HepG2 (cell line): Measurements from ENCODE around the gene ACAT2. TPM values are rescaled to one million over a fixed set of nuclear protein-coding genes. Genes with fewer than 3 reads are reported as not detected.
A peak's percentile ranks its signal among the peaks of the same experiment; 100 is the strongest.

Experiments
- AFF4 ChIP-seq: sonication (generic); formaldehyde crosslinking; IDR thresholded peaks from 2 replicates; pipeline ENCODE4 v1.4.0; 2020; ENCODE audit warnings: missing genetic modification reagents
- BCL6 ChIP-seq: IDR thresholded peaks from 2 replicates; pipeline ENCODE4 v1.6.1; 2016; ENCODE audit warnings: missing genetic modification reagents, missing compliant biosample characterization
- DRAP1 ChIP-seq: IDR thresholded peaks from 2 replicates; pipeline ENCODE4 v1.6.1; 2016; ENCODE audit warnings: missing genetic modification reagents, missing compliant biosample characterization
- HMGA1 ChIP-seq: sonication (generic); formaldehyde crosslinking; conservative IDR thresholded peaks from 2 replicates; pipeline ENCODE4 v1.4.0; 2020; ENCODE audit warnings: missing genetic modification reagents
- HNF4A ChIP-seq: sonication (generic); formaldehyde crosslinking; IDR thresholded peaks from 2 replicates; pipeline ENCODE4 v1.4.0; 2020; ENCODE audit warnings: missing genetic modification reagents
- ZBTB1 ChIP-seq: sonication (generic); formaldehyde crosslinking; IDR thresholded peaks from 2 replicates; pipeline ENCODE4 v1.4.0; 2020; ENCODE audit warnings: missing genetic modification reagents, borderline replicate concordance
- ZNF264 ChIP-seq: sonication (generic); formaldehyde crosslinking; IDR thresholded peaks from 2 replicates; pipeline ENCODE4 v1.4.0; 2020; ENCODE audit warnings: missing genetic modification reagents
- ZNF292 ChIP-seq: sonication (generic); formaldehyde crosslinking; IDR thresholded peaks from 2 replicates; pipeline ENCODE4 v1.8.1; 2022; ENCODE audit warnings: mild to moderate bottlenecking, low read depth, missing genetic modification reagents, borderline replicate concordance
- ZNF446 ChIP-seq: sonication (generic); formaldehyde crosslinking; IDR thresholded peaks from 2 replicates; pipeline ENCODE4 v1.5.0; 2020; ENCODE audit warnings: mild to moderate bottlenecking, missing genetic modification reagents
- ZNF776 ChIP-seq: sonication (generic); formaldehyde crosslinking; IDR thresholded peaks from 2 replicates; pipeline ENCODE4 v1.4.0; 2020; ENCODE audit warnings: mild to moderate bottlenecking, missing genetic modification reagents
- polyA plus RNA-seq, 8 experiments: library from polyadenylated mRNA; depleted of rRNA in 3 of 8; stranded (reverse) in 7 of 8; unstranded in 1 of 8; fragments of >200 nt; fragmentation: Illumina TruSeq in 4 of 8; extraction: Trizol in 4 of 8; gene quantifications; 2 replicates each; pipeline versions ENCODE4 v1.2.1 to v1.2.3, GENCODE V29; 2011 to 2016; ENCODE audit warnings: low read depth in 4 of 8, missing spikeins in 1 of 8, mixed read lengths in 1 of 8; ENCODE audit not compliant: insufficient read depth in 1 of 8
- total RNA-seq, 5 experiments: library from RNA; depleted of rRNA; stranded (reverse); fragments of >200 nt; fragmentation: Illumina TruSeq; extraction: Trizol; gene quantifications; 2 replicates each; pipeline ENCODE4 v1.2.3, GENCODE V29; 2016; ENCODE audit warnings: low read depth in 1 of 5
- TF ChIP-seq, protein P1 (sequence below): sonication (generic); formaldehyde crosslinking; IDR thresholded peaks from 2 replicates; pipeline ENCODE4 v1.8.0; 2022; ENCODE audit warnings: missing genetic modification reagents, low read depth, mild to moderate bottlenecking, borderline replicate concordance

ACAT2 gene
- total and polyA plus RNA-seq, 2 of the 13 experiments (the other 11 are each of a cell fraction or from before 2014, with no cell fraction given): 121 to 534 TPM

- no peak for TF ChIP-seq DRAP1 (CRISPR knock-in tag)
- no peak for TF ChIP-seq ZNF446 (CRISPR knock-in tag)
- TF ChIP-seq ZNF292 (CRISPR knock-in tag): no peak
- TF ChIP-seq AFF4 (CRISPR knock-in tag): no peak; the same call in 1 of the 2 replicates
- no peak for TF ChIP-seq ZBTB1 (CRISPR knock-in tag)
- no peak for TF ChIP-seq HNF4A (CRISPR knock-in tag)
- no peak for TF ChIP-seq HMGA1 (CRISPR knock-in tag)
- TF ChIP-seq ZNF776 (CRISPR knock-in tag): no peak
- TF ChIP-seq BCL6 (CRISPR knock-in tag): no peak
- TF ChIP-seq, protein P1, sequence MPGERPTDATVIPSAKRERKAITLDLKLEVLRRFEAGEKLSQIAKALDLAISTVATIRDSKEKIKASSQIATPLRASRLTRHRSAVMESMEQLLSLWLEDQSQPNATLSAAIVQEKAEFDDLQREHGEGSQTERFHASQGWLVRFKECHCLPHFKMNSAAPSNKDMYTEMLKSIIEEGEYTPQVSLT (CRISPR knock-in tag): 0 out of 2 replicates have a peak, but pooled peaks have one; percentile 95
- no peak for TF ChIP-seq ZNF264 (CRISPR knock-in tag)
Observed at GRCh38 chr6:159726255-159726917, 35.5 kb upstream of the ACAT2 start (continued).
